MCF 10A (cell line): ENCODE measurements around the gene SSNA1. TPM values are rescaled to one million over a fixed set of nuclear protein-coding genes. Genes with fewer than 3 reads are reported as not detected.

Source experiments
- BruUV-seq: library from RNA; stranded (reverse); fragments of 400-500 nt; replicated peaks from 2 replicates; lab custom pipeline; 2021; lab: Mats Ljungman, UMichigan
- CTCF ChIA-PET: fragments of 300-600 bp; sonication (Branson Sonifier 250); formaldehyde crosslinking; extraction: SDS; loops from one replicate; lab custom pipeline; 2021; ENCODE audit warnings: antibody characterized with exemption, inconsistent platforms; lab: Yijun Ruan, JAX
- POLR2A ChIA-PET: fragments of 300-600, 350-650 bp; sonication (Branson Sonifier 250); formaldehyde crosslinking; extraction: SDS; loops from one replicate; lab custom pipeline; 2020; ENCODE audit warnings: antibody characterized with exemption, inconsistent platforms; lab: Yijun Ruan, JAX
- DNase-seq: peaks from one replicate; pipeline ENCODE4 v3.0.0-alpha.2; 2018; ENCODE audit not compliant: unreplicated experiment
- H3K27ac Mint-ChIP-seq: one replicate; pipeline ENCODE4 v1.8.0; 2022; ENCODE audit warnings: mild to moderate bottlenecking, low read depth, mixed read lengths; ENCODE audit not compliant: unreplicated experiment
- H3K27me3 Mint-ChIP-seq: one replicate; pipeline ENCODE4 v1.8.0; 2022; ENCODE audit warnings: mixed read lengths; ENCODE audit not compliant: insufficient read depth, unreplicated experiment
- H3K36me3 Mint-ChIP-seq: one replicate; pipeline ENCODE4 v1.8.0; 2022; ENCODE audit warnings: mild to moderate bottlenecking, moderate library complexity, mixed read lengths; ENCODE audit not compliant: insufficient read depth, unreplicated experiment
- H3K4me1 Mint-ChIP-seq: one replicate; pipeline ENCODE4 v1.8.0; 2022; ENCODE audit warnings: mixed read lengths; ENCODE audit not compliant: insufficient read depth, unreplicated experiment
- H3K4me3 Mint-ChIP-seq: one replicate; pipeline ENCODE4 v1.8.0; 2022; ENCODE audit warnings: mild to moderate bottlenecking, moderate library complexity, mixed read lengths; ENCODE audit not compliant: unreplicated experiment
- H3K9me3 Mint-ChIP-seq: one replicate; pipeline ENCODE4 v1.8.0; 2022; ENCODE audit warnings: mixed read lengths; ENCODE audit not compliant: unreplicated experiment
- intact Hi-C: fragments of 100-400 bp; cut with micrococcal nuclease; formaldehyde crosslinking; loops from 2 replicates; pipeline ENCODE4 v1.14.1; 2022
- total RNA-seq: library from RNA; stranded (reverse); gene quantifications from 2 replicates; pipeline ENCODE4 v1.2.3, GENCODE V29; 2022
- TF ChIP-seq, protein P1 (sequence below): fragments of 200-600 bp; IDR thresholded peaks from one replicate; pipeline ENCODE4 v1.8.0; 2022; ENCODE audit warnings: antibody characterized with exemption, mild to moderate bottlenecking; ENCODE audit not compliant: unreplicated experiment

The SSNA1 gene
- total RNA-seq, 1 experiment from 2014 or later = 81.4 TPM

DNA sequence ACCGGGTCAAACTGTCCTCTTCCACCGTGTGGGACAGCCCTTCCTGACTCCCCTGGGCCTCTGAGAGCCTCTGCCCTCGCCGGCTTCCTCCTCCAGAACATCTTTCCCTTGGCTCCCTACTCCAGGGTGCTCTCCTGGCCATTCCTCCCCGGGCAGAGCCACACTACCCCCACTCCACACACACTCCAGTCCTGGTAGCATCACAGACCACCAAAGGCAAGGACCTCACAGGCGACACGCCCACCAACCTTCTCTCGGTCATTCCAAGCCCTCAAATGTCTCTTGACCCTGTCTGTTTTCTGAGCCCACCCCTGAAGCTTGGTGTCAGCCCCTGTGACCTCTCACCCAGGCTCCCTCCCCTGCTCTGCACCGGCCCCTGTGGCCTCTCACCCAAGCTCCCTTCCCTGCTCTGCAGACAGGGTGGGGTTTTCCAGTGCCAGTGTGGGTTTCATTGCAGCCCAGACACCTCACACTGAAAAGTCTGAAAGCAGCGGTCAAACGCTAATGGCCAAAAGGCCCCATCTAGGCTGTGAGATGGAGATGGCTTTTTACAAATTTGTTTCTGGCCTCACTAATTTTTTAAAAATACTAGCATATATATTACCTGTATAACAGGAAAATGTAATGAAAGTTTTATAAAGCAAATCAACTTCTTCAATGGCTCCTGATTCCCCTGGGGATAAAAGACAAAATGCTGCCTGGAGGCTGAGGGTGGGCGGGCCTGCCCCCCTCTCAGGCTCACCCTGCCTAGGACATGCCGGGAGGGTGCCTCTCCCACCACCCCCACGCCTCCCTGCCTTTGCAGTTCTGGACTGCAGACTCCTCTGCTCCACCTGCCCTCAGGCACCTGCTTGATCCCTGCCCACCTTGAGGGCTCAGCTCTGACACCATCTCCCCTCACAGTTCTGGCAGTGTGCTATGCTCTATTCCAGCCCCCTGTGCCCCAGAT lies 29.1 kb upstream of the SSNA1 start:
- H3K4me1 Mint-ChIP-seq = no peaks in the 10 kb centered on the region
- no peaks in the 10 kb centered on the region for H3K9me3 Mint-ChIP-seq
- no peak overlapping the region for H3K4me3 Mint-ChIP-seq
- ChIA-PET POLR2A (no interaction called here), CTCF (interaction anchor here (0.6 kb wide), 1 partner anchor 98 kb away, joined by 3 read pairs; no protein-coding TSS in a partner anchor)
- H3K27me3 Mint-ChIP-seq = peaks cover 24% of the 10 kb centered on the region
- DNase-seq = no peak
- no peak overlapping the region for H3K27ac Mint-ChIP-seq
- no peaks in the 10 kb centered on the region for H3K36me3 Mint-ChIP-seq
- no TSS peak for BruUV-seq
- TF ChIP-seq, protein P1, sequence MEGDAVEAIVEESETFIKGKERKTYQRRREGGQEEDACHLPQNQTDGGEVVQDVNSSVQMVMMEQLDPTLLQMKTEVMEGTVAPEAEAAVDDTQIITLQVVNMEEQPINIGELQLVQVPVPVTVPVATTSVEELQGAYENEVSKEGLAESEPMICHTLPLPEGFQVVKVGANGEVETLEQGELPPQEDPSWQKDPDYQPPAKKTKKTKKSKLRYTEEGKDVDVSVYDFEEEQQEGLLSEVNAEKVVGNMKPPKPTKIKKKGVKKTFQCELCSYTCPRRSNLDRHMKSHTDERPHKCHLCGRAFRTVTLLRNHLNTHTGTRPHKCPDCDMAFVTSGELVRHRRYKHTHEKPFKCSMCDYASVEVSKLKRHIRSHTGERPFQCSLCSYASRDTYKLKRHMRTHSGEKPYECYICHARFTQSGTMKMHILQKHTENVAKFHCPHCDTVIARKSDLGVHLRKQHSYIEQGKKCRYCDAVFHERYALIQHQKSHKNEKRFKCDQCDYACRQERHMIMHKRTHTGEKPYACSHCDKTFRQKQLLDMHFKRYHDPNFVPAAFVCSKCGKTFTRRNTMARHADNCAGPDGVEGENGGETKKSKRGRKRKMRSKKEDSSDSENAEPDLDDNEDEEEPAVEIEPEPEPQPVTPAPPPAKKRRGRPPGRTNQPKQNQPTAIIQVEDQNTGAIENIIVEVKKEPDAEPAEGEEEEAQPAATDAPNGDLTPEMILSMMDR = no peak
- intact Hi-C loops = no loop called here

DNA sequence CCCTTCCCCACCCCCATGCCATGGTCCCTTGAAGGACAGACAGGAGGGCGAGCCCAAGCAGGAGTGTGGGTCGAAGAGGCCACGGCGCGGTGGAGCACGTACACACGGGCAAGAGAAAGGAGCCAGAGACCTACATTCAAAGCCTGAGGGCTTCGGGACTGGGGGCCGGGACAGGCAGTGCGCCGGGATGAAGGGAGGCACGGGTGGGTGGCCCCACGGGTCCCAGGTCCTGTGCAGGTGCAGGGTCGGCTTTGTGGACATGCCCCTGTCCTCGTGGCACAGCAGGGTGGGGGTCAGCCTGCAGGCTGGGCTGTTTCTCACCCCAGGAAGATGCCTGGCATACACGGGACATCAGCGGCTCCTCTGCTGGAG lies 28.4 kb upstream of the SSNA1 start:
- H3K4me3 Mint-ChIP-seq = no peak overlapping the region
- TF ChIP-seq, protein P1 = no peak
- no peaks in the 10 kb centered on the region for H3K36me3 Mint-ChIP-seq
- no peak overlapping the region for H3K27ac Mint-ChIP-seq
- H3K27me3 Mint-ChIP-seq = peaks cover 24% of the 10 kb centered on the region
- no peak for DNase-seq
- ChIA-PET POLR2A (no interaction called here), CTCF (no interaction called here)
- intact Hi-C loops = no loop called here
- H3K4me1 Mint-ChIP-seq = no peaks in the 10 kb centered on the region
- BruUV-seq = no TSS peak
- H3K9me3 Mint-ChIP-seq = no peaks in the 10 kb centered on the region

DNA sequence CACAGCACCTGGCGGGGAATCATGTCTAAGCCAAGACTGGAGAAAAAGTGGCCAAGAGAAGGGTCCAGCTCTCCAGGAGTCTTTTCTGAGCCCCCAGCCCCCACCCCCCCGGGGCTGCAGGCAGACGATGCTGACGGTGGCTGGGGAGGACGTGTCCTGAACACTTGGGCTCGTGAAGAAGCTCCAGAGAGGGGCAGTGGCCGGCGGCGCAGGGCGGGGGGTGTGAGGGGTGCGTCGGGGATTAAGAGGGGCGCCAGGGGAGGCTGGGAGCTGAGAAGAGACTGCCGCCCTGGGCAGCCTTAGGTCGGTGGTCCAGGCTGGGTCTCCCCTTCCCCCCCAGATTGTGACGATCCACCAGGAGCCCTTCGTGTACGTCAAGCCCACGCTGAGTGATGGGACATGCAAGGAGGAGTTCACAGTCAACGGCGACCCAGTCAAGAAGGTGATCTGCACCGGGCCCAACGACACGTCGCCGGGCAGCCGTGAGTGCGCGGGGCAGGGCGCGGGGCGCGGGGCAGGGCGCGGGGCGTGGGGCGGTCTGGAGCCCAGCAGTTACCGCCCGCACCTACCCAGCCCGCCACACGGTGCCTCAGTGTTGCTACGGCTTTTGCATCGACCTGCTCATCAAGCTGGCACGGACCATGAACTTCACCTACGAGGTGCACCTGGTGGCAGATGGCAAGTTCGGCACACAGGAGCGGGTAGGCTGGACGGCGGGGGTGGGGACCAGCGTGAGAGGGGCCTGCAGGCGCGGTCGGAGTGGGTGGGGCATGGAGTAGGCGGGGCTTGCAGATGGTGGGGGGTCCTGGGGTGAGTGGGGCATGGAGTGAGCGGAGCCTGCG lies 27.5 kb upstream of the SSNA1 start:
- Mint-ChIP-seq H3K27me3 (peaks cover 24% of the 10 kb centered on the region), H3K4me3 (no peak overlapping the region), H3K4me1 (no peaks in the 10 kb centered on the region), H3K9me3 (no peaks in the 10 kb centered on the region), H3K27ac (no peak overlapping the region), H3K36me3 (no peaks in the 10 kb centered on the region)
- DNase-seq = no peak
- intact Hi-C loops = no loop called here
- POLR2A ChIA-PET = no interaction called here
- TF ChIP-seq, protein P1 = no peak
- CTCF ChIA-PET = no interaction called here
- BruUV-seq = no TSS peak
